K562 (cell line): Measurements from ENCODE around the gene BST1. TPM values are rescaled to one million over a fixed set of nuclear protein-coding genes. Genes with fewer than 3 reads are reported as not detected.
A peak's percentile ranks its signal among the peaks of the same experiment; 100 is the strongest.

Source experiments
- ARNT ChIP-seq, 2 experiments: fragments of 450-650 bp; IDR thresholded peaks; 2 replicates each; pipeline ENCODE4 v1.6.1; 2016; ENCODE audit warnings: mild to moderate bottlenecking in 1 of 2
- CAMTA2 ChIP-seq: fragments of 250-450 bp; sonication (Bioruptor Pico); conservative IDR thresholded peaks from 2 replicates; pipeline ENCODE4 v1.5.1; 2022
- CUX1 ChIP-seq: fragments of 200-800 bp; sonication (Bioruptor generic); IDR thresholded peaks from 2 replicates; pipeline ENCODE4 v1.6.1; 2016; ENCODE audit warnings: missing genetic modification characterization, missing compliant biosample characterization
- E2F4 ChIP-seq: sonication (generic); formaldehyde crosslinking; IDR thresholded peaks from 2 replicates; pipeline ENCODE4 v1.8.0; 2022; ENCODE audit warnings: mild to moderate bottlenecking, low read depth, missing genetic modification reagents
- GATA2 ChIP-seq: sonication (generic); formaldehyde crosslinking; IDR thresholded peaks from 2 replicates; pipeline ENCODE4 v1.4.0; 2020; ENCODE audit warnings: mild to moderate bottlenecking, missing genetic modification reagents
- NFYB ChIP-seq: IDR thresholded peaks from 2 replicates; pipeline ENCODE4 v1.6.1; 2011; ENCODE audit warnings: mild to moderate bottlenecking, moderate library complexity; ENCODE audit not compliant: insufficient read length; ENCODE audit errors: extremely low read depth
- SAP30 ChIP-seq: fragments of 200-600 bp; sonication (generic); IDR thresholded peaks from 2 replicates; pipeline ENCODE4 v1.6.1; 2012; ENCODE audit warnings: borderline replicate concordance, low read depth, mild to moderate bottlenecking, moderate library complexity, low read length, control low read depth, inconsistent platforms; ENCODE audit not compliant: insufficient read depth, poor library complexity, severe bottlenecking
- THAP7 ChIP-seq: fragments of 250-450 bp; sonication (Bioruptor Pico); IDR thresholded peaks from 2 replicates; pipeline ENCODE4 v1.5.0; 2021
- THRB ChIP-seq: fragments of 450-650 bp; formaldehyde crosslinking; conservative IDR thresholded peaks from 2 replicates; pipeline ENCODE4 v1.4.0; 2022; ENCODE audit warnings: mild to moderate bottlenecking, missing genetic modification characterization
- TRIM28 ChIP-seq: fragments of 450-650 bp; IDR thresholded peaks from 2 replicates; pipeline ENCODE4 v1.6.1; 2017
- ZNF121 ChIP-seq: sonication (generic); formaldehyde crosslinking; conservative IDR thresholded peaks from 2 replicates; pipeline ENCODE4 v1.8.0; 2022; ENCODE audit warnings: missing genetic modification reagents
- ZNF395 ChIP-seq: fragments of 200-800 bp; sonication (Bioruptor generic); IDR thresholded peaks from 2 replicates; pipeline ENCODE4 v1.6.1; 2017; ENCODE audit warnings: missing genetic modification characterization, missing compliant biosample characterization
- ZNF57 ChIP-seq: fragments of 450-650 bp; formaldehyde crosslinking; IDR thresholded peaks from 2 replicates; pipeline ENCODE4 v1.4.0; 2020; ENCODE audit warnings: mild to moderate bottlenecking, moderate library complexity
- ZNF76 ChIP-seq: fragments of 250-450 bp; sonication (Bioruptor Pico); IDR thresholded peaks from 2 replicates; pipeline ENCODE4 v1.4.0; 2020; ENCODE audit warnings: mild to moderate bottlenecking, moderate library complexity, borderline replicate concordance
- ZNF830 ChIP-seq: fragments of 250-450 bp; sonication (Bioruptor Pico); IDR thresholded peaks from 2 replicates; pipeline ENCODE4 v1.5.0; 2021; ENCODE audit warnings: mild to moderate bottlenecking
- polyA plus RNA-seq, 8 experiments: library from polyadenylated mRNA; depleted of rRNA in 4 of 8; stranded (reverse) in 5 of 8; unstranded in 3 of 8; fragments of >200 nt; fragmentation: Nextera tagmentation in 2 of 8; fragmentation: Illumina TruSeq in 1 of 8; extraction: Ambion mirVana in 2 of 8; extraction: Trizol in 1 of 8; gene quantifications; 2 replicates each; pipeline versions ENCODE4 v1.2.1 to v1.2.3, GENCODE V29; 2011 to 2014; ENCODE audit warnings: inconsistent platforms in 1 of 8, missing spikeins in 1 of 8
- total RNA-seq, 7 experiments: library from RNA; depleted of rRNA in 6 of 7; stranded (reverse); fragments of >200 nt in 6 of 7; fragmentation: Illumina TruSeq in 2 of 7; extraction: Trizol in 2 of 7; gene quantifications; 2 replicates each; pipeline versions ENCODE4 v1.2.1 to v1.2.3, GENCODE V29; 2011 to 2021; ENCODE audit warnings: low replicate concordance in 1 of 7

BST1 gene
- total and polyA plus RNA-seq, 9 of the 15 experiments (the other 6 are each of a cell fraction or from before 2014, with no cell fraction given), result 0.04 to 0.38 (median 0.07) TPM; not detected in 6

- TF ChIP-seq THRB (CRISPR knock-in tag) (no peak), SAP30 (no peak), NFYB (no peak), ZNF121 (CRISPR knock-in tag) (0 out of 2 replicates have a peak, but pooled peaks have one; percentile 30), ZNF395 (CRISPR knock-in tag) (peak; percentile 87), ZNF830 (CRISPR knock-in tag) (no peak), GATA2 (CRISPR knock-in tag) (no peak), THAP7 (CRISPR knock-in tag) (no peak), CUX1 (CRISPR knock-in tag) (no peak), ZNF57 (CRISPR knock-in tag) (no peak), E2F4 (CRISPR knock-in tag) (no peak), CAMTA2 (CRISPR knock-in tag) (no peak), ARNT (IDR thresholded peaks at IDR 0.05) (no peak), TRIM28 (no peak), ZNF76 (CRISPR knock-in tag) (peak; percentile 19; the same call in 1 of the 2 replicates)
These were observed 47.4 kb upstream of the BST1 start, which contains the start of gene FBXL5 (continued) for GRCh38 chr4:15655223-15656037.
